Vagina (tissue), 2 donors: ENCODE measurements around the gene GUCY1B1.

Experiments used
- CTCF ChIP-seq, 3 experiments: fragments of 450-650 bp in 2 of 3; fragments of 200-600 bp in 1 of 3; sonication (generic) in 1 of 3; IDR thresholded peaks; one replicate each; pipeline ENCODE4 v1.5.1; 2017 to 2019; ENCODE audit warnings: antibody characterized with exemption in 3 of 3, mild to moderate bottlenecking in 2 of 3, moderate library complexity in 2 of 3
- POLR2A ChIP-seq, 2 donors: fragments of 450-650 bp; IDR thresholded peaks; one replicate each; pipeline ENCODE4 v1.6.1; 2017; ENCODE audit warnings: antibody characterized with exemption in 2 of 2, mild to moderate bottlenecking in 2 of 2, moderate library complexity in 2 of 2
- POLR2AphosphoS5 ChIP-seq, 2 donors: sonication (generic); formaldehyde crosslinking; IDR thresholded peaks; one replicate each; pipeline ENCODE4 v1.9.0; 2017; ENCODE audit warnings: antibody characterized with exemption in 2 of 2, mild to moderate bottlenecking in 2 of 2, low read depth in 1 of 2; ENCODE audit not compliant: insufficient read depth in 1 of 2

DNA sequence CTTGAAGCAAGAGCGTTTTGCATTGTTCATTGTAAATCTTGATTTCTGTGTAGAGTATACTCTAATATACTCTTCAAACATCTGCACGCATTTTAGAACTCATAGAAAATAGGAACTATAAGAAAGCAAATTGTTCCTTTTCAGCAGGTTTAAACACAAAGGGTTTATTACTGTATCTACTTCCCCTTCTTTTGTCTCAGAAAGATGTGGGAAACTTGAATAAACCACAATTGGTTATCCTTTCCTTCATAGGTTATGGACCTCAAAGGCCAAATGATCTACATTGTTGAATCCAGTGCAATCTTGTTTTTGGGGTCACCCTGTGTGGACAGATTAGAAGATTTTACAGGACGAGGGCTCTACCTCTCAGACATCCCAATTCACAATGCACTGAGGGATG lies 46.0 kb upstream of the GUCY1B1 start:
- TF ChIP-seq CTCF (IDR thresholded peaks at IDR 0.05): no peak
- no peak for TF ChIP-seq POLR2A (IDR thresholded peaks at IDR 0.05)
- no peak for TF ChIP-seq POLR2AphosphoS5 (IDR thresholded peaks at IDR 0.05; ENCODE audit: insufficient read depth in 1 of 2, low read depth in 1 of 2)
